Peyer's patch (tissue), 4 donors: ENCODE measurements around the gene KCTD15. TPM values are rescaled to one million over a fixed set of nuclear protein-coding genes. Genes with fewer than 3 reads are reported as not detected.

Experiments
- DNase-seq, 3 donors: peaks; one replicate each; pipeline ENCODE4 v3.0.0-alpha.2; 2017 to 2019
- H3K27ac ChIP-seq, 4 donors: fragments of 200-600 bp; sonication (generic); one replicate each; pipeline ENCODE4 v1.5.1; 2016 to 2019
- H3K27me3 ChIP-seq, 2 donors: fragments of 200-600 bp; sonication (generic); one replicate each; pipeline ENCODE4 v1.5.1; 2019
- H3K36me3 ChIP-seq, 3 donors: fragments of 200-600 bp; sonication (generic); one replicate each; pipeline ENCODE4 v1.5.1; 2016 to 2019
- H3K4me1 ChIP-seq, 4 donors: fragments of 200-600 bp; sonication (generic); one replicate each; pipeline ENCODE4 v1.5.1; 2016 to 2019
- H3K4me3 ChIP-seq, 4 donors: fragments of 200-600 bp; sonication (generic); 1 replicate in 3 of 4; 2 replicates in 1 of 4; pipeline ENCODE4 v1.5.1; 2016 to 2019; ENCODE audit warnings: mild to moderate bottlenecking in 1 of 4
- H3K9me3 ChIP-seq, 4 donors: fragments of 200-600 bp; sonication (generic); one replicate each; pipeline ENCODE4 v1.5.1; 2016 to 2019; ENCODE audit warnings: mild to moderate bottlenecking in 1 of 4
- CTCF ChIP-seq, 6 experiments: fragments of 450-650 bp in 4 of 6; fragments of 200-600 bp in 2 of 6; sonication (generic) in 1 of 6; IDR thresholded peaks; one replicate each; pipeline ENCODE4 v1.5.1; 2017 to 2019; ENCODE audit warnings: antibody characterized with exemption in 6 of 6, mild to moderate bottlenecking in 3 of 6, moderate library complexity in 1 of 6
- POLR2A ChIP-seq, 2 donors: fragments of 450-650 bp; IDR thresholded peaks; one replicate each; pipeline ENCODE4 v1.5.1; 2017; ENCODE audit warnings: antibody characterized with exemption in 2 of 2, mild to moderate bottlenecking in 2 of 2, moderate library complexity in 2 of 2
- total RNA-seq, 4 donors: library from RNA; depleted of rRNA; stranded (reverse); fragments of >200 nt; gene quantifications; one replicate each; pipeline ENCODE4 v1.1.0, GENCODE V29; 2016

KCTD15 gene
- total RNA-seq, 4 donors from 2014 or later, result 5.4 to 33.5 (median 21.6) TPM

- Histone ChIP-seq H3K9me3 (no peaks in the 10 kb centered on the region), H3K36me3 (peaks cover 0 to 6% (median 0%) of the 10 kb centered on the region in 3 donors), H3K27me3 (no peaks in the 10 kb centered on the region), H3K4me1 (peaks cover 0 to 28% (median 3%) of the 10 kb centered on the region in 4 donors), H3K27ac (no peak overlapping the region), H3K4me3 (no peak overlapping the region)
- no peak for TF ChIP-seq CTCF (IDR thresholded peaks at IDR 0.05)
- DNase-seq, result no peak
Observed at GRCh38 chr19:33808399-33808798, 11.7 kb downstream of the KCTD15 start.

GRCh38 chr19:33809960-33810359 lies 13.3 kb downstream of the KCTD15 start:
- peaks cover 0 to 12% (median 0%) of the 10 kb centered on the region in 4 donors for H3K4me1 ChIP-seq
- no peaks in the 10 kb centered on the region for H3K27me3 ChIP-seq
- H3K27ac ChIP-seq, result no peak overlapping the region
- H3K36me3 ChIP-seq, result peaks cover 0 to 6% (median 0%) of the 10 kb centered on the region in 3 donors
- no peak for DNase-seq
- TF ChIP-seq CTCF (IDR thresholded peaks at IDR 0.05) (no peak), POLR2A (IDR thresholded peaks at IDR 0.05) (no peak)
- no peaks in the 10 kb centered on the region for H3K9me3 ChIP-seq
- H3K4me3 ChIP-seq, result no peak overlapping the region

GRCh38 chr19:33810821-33811220 lies 14.2 kb downstream of the KCTD15 start:
- H3K9me3 ChIP-seq, result no peaks in the 10 kb centered on the region
- no peak for TF ChIP-seq POLR2A (IDR thresholded peaks at IDR 0.05)
- TF ChIP-seq CTCF (IDR thresholded peaks at IDR 0.05), result no peak
- peaks cover 0 to 5% (median 0%) of the 10 kb centered on the region in 4 donors for H3K4me1 ChIP-seq
- DNase-seq, result no peak
- peaks cover 0 to 6% (median 0%) of the 10 kb centered on the region in 3 donors for H3K36me3 ChIP-seq
- H3K4me3 ChIP-seq, result no peak overlapping the region
- no peak overlapping the region for H3K27ac ChIP-seq
- H3K27me3 ChIP-seq, result no peaks in the 10 kb centered on the region

GRCh38 chr19:33811246-33811645 lies 14.6 kb downstream of the KCTD15 start:
- no peak overlapping the region for H3K4me3 ChIP-seq
- DNase-seq, result no peak

GRCh38 chr19:33811736-33812387 lies 15.2 kb downstream of the KCTD15 start:
- no peak overlapping the region for H3K4me3 ChIP-seq
- no peaks in the 10 kb centered on the region for H3K9me3 ChIP-seq
- H3K36me3 ChIP-seq, result peaks cover 0 to 6% (median 0%) of the 10 kb centered on the region in 3 donors
- no peak for DNase-seq
- no peak overlapping the region for H3K27ac ChIP-seq
- no peaks in the 10 kb centered on the region for H3K27me3 ChIP-seq
- H3K4me1 ChIP-seq, result peaks cover 0 to 5% (median 0%) of the 10 kb centered on the region in 4 donors
- no peak for TF ChIP-seq POLR2A (IDR thresholded peaks at IDR 0.05)
- no peak for TF ChIP-seq CTCF (IDR thresholded peaks at IDR 0.05)

More at GRCh38 chr19:33811246-33811645, 14.6 kb downstream of the KCTD15 start:
- Histone ChIP-seq H3K9me3 (no peaks in the 10 kb centered on the region), H3K4me1 (peaks cover 0 to 5% (median 0%) of the 10 kb centered on the region in 4 donors), H3K27me3 (no peaks in the 10 kb centered on the region), H3K27ac (no peak overlapping the region), H3K36me3 (peaks cover 0 to 6% (median 0%) of the 10 kb centered on the region in 3 donors)
- no peak for TF ChIP-seq CTCF (IDR thresholded peaks at IDR 0.05)
- no peak for TF ChIP-seq POLR2A (IDR thresholded peaks at IDR 0.05)
